NCI-H1417 (cell line): ENCODE measurements around the gene CSK.

ENCODE experiments used
- DNase-seq, 3 experiments: peaks; one replicate each; lab custom pipeline; 2025; lab: John Stamatoyannopoulos, UW

The CSK gene

DNA sequence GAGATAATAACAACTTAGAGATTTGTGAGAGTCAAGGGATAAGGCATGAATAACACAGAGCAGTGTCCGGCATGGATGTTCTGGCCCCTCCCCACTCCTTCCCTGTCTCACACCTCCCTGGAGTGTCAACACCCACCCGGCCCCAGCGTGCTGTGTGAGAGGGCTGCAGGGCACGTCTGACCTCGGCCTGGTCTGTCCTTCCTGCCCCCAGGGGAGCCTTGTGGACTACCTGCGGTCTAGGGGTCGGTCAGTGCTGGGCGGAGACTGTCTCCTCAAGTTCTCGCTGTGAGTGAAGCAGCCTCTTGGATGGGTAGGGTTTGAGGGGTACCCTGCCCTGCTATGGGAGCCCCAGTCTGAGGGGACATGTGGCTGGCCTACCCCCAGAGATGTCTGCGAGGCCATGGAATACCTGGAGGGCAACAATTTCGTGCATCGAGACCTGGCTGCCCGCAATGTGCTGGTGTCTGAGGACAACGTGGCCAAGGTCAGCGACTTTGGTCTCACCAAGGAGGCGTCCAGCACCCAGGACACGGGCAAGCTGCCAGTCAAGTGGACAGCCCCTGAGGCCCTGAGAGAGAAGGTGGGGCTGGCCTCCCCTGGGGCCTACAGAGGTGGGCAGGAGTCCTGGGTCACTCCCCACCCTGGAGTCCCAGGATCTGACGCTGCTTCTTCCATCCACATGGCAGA, 19.6 kb downstream of the CSK start:
- no peak for DNase-seq

DNA sequence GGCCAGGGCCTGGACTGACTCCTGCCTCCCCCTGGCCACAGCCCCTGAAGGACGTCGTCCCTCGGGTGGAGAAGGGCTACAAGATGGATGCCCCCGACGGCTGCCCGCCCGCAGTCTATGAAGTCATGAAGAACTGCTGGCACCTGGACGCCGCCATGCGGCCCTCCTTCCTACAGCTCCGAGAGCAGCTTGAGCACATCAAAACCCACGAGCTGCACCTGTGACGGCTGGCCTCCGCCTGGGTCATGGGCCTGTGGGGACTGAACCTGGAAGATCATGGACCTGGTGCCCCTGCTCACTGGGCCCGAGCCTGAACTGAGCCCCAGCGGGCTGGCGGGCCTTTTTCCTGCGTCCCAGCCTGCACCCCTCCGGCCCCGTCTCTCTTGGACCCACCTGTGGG, 20.4 kb downstream of the CSK start:
- DNase-seq, result no peak

DNA sequence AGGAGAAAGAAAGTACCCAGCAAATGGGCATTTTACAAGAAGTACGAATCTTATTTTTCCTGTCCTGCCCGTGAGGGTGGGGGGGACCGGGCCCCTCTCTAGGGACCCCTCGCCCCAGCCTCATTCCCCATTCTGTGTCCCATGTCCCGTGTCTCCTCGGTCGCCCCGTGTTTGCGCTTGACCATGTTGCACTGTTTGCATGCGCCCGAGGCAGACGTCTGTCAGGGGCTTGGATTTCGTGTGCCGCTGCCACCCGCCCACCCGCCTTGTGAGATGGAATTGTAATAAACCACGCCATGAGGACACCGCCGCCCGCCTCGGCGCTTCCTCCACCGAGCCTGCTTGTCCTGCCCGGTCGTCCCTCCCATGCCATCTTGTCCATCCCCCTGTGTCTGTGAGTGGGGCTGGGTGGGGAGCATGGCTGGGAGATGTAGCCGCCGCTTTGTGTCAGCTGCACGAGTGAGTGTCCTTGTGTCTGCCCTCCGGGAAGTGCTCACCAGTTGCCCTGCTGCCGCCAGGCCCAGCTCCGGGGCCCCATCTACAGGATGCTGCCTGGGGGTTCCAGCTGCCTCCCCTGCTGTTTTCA, 21.1 kb downstream of the CSK start:
- no peak for DNase-seq

DNA sequence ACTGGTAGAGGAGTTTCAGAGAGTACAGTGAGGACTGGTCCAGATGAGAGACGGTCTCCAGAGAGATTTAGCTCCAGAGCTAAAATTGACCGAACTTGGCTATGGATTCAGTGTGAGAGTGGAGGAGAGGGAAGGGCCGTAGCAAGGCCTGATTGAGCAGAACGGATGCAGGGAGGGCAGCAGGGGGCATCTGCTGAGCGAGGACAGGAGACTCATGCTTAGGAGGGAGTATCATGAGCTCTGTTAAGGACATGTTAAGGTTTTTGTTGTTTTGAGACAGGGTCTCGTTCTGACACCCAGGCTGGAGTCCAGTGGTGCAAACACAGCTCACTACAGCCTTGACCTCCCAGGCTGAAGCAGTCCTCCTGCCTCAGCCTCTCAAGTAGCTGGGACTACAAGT, 23.1 kb downstream of the CSK start:
- DNase-seq, result no peak

DNA sequence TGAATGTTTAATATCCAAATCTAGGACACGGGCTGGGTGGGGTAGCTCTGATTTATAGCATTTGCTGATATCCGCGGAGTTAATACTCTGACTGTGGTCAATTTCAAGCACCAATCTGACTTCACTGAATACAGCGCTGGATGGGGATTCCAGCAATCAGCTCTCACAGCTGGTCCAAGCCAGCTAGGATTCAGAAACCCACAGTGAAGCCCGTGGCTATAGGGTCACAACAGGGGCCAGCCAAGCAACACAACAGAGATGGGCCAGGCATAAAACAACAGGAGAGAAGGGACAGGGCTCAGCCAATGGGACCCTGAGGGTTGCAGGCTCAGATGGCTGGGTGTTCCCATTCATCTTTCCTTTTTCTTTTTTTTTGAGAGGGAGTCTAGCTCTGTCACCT, 25.4 kb downstream of the CSK start:
- no peak for DNase-seq

DNA sequence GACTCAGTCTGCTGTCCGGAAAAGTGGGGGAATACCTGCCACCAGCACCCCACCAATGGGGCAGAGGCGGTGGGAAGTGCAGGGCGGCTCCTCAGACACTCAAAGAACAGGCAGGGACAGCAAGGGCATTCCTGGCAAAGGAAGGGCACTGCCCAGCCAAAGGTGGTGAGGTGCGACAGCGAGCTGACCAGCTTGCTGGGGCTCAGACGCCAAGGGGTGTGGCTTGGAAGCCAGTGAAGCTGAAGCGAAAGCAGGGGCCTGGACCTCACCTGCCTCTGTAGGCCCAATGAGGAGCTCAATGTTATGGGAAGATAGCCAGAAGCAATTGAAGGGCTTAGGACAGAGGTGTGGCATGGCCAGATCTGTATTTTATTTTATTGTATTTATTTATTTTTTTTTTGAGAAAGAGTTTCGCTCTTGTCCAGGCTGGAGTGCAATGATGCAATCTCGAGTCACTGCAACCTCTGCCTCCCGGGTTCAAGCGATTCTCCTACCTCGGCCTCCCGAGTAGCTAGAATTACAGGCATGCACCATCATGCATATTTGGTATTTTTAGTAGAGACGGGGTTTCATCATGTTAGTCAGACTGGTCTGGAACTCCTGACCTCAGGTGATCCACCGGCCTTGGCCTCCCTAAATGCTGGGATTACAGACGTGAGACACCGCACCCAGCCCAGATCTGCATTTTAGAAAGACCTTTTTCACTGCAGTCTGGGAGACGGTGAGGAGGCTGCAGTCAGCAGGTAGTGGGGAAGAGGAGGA, 26.4 kb downstream of the CSK start:
- DNase-seq, result no peak

DNA sequence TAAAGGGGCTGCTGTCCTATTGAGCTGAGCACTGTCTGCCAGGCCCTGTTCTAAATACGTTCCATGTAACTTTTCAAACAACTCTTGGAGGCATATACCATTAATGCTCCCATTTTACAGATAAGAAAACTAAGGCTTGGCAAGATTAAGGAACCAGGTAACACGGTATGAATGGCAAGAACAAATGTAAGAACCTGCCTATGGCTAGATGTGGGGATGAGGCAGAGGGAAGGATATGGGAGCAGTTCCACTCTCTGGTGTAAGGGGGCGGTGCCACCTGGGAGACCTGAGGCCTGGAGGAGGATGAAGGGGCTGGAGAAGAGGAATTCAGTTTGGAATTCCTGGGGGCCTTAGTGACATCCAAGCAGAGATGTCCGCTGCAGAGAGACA, 27.0 kb downstream of the CSK start:
- DNase-seq, result no peak

DNA sequence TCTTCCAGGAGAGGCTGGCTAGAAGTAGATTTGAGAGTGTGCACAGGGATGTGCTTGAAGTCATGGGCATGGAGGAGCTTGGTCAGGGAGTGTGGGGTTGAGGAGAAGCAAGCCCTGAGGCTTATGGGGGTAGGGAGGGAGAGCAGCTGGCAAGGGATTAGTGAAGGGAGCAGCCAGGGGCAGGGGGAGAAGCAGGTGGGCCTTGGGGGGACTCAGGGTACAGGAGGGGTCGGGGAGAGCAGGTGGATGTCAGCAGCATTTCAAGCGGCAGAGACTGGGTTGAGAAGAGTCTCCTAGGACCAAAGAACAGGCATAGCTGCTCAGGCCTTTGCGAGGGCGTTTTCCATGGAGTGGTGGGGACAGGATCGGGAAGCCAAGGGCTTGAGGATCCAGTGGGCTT, 27.4 kb downstream of the CSK start:
- no peak for DNase-seq

DNA sequence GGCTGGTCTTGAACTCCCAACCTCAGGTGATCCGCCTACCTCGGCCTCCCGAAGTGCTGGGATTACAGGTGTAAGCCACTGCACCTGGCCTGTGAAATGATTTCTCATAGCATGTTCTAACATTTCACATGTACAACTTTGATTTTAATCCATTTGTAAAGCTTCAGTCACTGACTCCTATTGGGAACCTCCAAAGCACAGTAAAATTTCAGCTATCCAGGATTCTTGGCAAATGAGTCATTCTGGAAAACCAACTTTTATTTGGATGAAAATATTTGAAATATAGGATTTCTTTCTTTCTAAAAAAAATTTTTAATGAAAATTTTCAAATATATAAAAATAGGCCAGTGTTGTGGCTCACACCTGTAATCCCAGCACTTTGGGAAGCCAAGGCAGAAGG, 28.1 kb downstream of the CSK start:
- DNase-seq, result no peak

DNA sequence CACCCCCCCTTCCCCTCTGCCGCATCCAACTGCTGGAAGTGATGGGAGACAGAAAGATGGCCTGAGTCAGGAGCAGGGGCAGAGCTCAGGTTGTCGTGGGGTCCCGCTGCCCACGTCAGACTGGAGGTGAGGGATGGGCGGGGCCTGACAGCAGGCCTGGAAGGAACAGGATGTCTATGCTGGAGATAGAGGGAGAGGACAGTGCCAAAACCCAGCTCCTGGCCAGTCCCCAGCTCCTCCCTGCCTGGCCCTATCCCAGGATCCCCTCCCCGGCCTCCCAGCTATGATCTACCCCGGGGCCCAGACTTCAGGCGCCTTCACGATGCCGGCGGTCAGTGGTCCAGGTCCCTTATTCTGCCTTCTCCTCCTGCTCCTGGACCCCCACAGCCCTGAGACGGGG, 30.7 kb downstream of the CSK start, which contains the start of gene LMAN1L:
LMAN1L (plus strand) TSS at position 303 of the 400 bp plus-strand sequence; CDS start at position 323, 20 bp downstream.
- no peak for DNase-seq

DNA sequence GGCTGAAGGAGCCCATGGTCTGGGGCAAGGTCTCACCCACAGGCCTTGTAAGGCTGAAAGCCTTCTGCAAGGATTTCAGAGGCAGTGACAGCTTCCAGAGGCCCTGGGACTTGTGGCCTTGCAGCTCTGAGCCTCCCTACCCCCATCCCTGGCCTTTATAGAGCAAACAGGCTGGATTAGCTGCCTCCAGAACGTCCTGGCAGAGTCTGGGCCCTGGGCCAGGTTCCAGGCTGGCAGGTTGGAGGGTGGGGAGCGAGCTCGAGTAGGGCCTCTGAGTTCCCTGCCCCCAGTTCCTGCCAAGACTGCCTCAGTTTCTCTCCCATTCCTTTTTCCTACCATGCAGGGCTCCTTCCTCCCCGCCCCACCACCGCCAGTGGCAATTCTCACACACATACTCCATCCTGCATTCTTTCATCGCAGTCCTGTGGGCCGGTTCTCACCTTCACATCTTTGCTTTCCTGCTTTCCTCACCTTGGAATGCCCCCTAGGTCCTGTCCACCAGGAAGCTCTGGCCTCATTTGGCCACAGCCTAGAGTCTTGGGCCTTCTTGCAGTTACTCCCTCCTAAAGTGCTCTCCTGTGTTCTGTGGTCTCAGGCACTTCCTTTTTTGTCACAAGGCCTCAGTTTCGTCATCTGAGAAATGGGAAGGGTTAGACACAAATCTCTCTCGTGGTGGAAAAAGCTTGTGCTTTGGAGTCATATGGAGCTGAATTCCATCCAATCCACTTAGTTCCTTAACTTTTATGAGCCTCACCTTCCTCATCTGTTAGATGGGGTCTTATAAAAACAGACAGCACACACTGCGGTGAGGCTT, 33.4 kb downstream of the CSK start:
- no peak for DNase-seq

DNA sequence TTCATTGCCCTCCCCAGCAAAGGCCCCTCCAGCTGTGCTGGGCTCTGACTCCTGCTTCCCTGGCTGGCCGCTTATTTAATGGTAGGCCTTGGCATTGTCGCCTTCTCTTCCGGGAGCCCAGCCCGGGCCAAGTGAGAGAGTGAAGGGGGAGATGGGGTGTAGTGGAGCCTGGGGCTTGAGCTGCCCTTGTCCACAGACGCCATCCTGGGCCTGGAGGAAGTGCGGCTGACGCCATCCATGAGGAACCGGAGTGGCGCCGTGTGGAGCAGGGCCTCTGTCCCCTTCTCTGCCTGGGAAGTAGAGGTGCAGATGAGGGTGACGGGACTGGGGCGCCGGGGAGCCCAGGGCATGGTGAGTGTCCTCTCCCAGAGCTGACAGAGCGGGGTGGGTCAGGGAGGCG, 34.1 kb downstream of the CSK start:
- DNase-seq, result no peak

DNA sequence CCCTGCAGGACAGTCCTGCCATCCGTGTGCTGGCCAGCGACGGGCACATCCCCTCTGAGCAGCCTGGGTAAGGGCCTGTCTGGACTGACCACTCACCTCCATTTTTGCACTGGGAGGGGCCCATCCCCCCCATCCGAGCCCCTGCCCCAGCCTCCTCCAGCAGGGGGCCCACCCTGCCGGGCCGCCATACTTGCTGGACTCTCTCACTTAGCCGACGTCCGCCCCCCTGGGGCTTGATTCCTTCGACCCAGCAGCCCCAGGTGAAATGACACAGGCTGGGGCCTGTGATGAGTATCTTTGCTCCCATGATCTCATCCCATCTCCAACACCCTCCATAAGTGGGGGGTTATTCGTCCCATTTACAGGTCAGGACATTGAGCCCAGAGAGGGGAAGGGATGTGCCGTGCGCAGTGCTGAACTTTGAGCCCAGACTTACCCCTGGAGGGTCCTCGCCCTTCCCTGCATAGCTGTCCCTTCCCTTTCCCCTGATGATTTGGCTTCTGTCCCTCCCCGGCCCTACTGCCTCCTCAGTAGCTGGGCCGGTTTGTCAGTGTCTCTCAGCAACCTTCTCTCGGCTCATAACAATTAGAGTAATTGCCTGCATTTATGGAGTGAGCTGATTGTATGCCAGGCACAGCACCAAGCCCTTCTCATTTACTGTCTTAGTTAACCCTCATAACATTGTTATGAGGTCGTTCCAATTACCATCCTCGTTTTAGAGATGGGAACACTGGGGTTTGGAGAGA, 34.9 kb downstream of the CSK start:
- peak in 2 of 3 experiments; percentile 54 to 81 for DNase-seq

DNA sequence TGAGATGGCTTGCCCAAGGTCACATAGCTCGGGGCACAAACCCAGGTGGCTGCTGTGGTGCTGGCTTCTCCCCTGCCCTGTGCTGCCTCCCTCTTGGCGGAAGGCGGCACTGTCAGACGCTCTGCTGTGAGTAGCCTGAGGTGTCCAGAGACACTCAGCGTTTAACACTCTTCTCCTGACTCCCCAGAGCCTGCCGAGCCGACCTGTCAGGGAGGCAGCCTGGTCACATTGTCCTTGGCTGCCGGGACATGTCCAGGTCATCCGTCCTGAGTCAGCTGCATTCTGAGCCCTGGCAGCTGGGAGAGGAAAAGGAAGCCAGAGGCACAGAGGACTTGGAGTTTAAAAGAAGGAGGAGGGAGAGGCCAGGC, 35.5 kb downstream of the CSK start:
- DNase-seq, result peak in 2 of 3 experiments; percentile 54 to 81

DNA sequence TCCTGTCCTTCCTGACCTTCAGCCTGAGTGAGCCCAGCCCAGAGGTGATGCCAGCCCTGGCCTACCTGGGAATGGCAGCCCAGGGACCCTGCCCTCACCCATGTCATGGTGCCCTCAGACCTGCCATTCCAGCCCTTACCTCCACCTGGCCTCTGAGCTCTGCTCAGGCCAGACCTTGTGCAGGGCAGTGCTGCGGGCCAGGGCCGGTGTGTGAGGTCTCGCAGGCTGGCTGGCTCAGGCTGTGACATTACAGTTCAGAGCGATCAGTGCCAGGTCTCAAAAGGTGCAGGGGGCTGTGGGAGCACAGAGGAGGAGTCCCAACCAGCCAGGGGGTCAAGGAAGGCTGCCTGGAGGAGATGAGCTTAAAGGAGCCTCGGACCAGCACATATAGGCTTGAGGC, 38.2 kb downstream of the CSK start:
- DNase-seq, result no peak

DNA sequence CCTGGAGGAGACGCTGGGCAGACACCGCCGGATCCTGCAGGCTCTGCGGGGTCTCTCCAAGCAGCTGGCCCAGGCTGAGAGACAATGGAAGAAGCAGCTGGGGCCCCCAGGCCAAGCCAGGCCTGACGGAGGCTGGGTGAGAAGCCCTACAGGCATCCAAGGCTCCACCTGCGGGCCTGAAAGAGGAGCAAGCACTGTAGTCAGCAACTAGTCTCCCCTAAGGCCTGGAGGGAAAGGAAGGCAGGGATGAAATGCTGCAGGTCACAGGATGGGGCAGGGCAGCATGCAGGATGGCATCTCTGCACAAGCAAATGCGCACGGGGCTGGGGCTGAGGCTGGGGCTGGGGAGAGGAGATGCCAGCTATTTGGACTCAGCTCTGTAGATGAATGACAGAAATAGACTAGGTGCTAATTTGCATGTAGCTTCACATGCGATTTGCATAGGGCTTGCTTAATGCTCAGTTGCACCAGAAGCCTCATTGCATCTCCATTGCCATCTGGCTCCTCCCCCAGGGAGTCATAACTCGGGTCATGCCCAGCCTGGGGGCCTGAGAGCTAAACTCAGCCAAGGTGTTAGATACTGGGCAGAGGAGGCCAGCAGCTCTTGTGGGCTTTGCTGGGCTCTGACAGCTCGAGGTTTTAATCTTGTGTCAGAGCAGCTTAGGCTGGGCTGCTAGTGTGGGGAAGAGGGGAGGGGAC, 39.4 kb downstream of the CSK start:
- peak in 1 of 3 experiments; percentile 54 for DNase-seq

DNA sequence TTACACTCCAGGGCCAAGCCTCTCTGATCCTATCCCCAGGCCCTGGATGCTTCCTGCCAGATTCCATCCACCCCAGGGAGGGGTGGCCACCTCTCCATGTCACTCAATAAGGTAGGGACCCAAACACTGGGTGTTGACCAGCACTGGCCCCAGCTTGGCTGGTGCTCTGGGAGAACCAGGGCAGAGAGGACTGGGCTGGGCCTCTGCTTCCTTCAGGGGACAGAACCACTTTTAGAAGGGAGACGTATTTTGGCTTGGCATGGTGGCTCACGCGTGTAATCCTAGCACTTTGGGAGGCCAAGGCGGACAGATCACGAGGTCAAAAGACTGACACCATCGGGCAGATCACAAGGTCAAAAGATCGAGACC, 39.9 kb downstream of the CSK start:
- no peak for DNase-seq

DNA sequence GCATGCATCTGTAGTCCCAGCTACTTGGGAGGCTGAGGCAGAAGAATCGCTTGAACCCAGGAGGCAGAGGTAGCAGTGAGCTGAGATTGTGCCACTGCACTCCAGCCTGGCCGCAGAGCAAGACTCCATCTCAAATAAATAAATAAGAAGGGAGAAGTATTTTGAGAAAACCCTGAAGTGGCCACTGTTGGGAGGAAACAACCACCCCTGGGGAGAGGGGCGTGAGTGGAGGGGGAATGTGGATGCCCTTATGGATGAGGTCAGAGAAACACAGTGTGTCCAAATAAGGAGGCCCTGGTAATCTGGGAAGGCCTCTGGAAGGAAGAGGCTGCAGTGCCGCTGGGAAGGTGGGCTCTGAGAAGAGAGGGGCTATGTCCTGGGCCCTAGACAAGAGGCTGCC, 40.4 kb downstream of the CSK start:
- DNase-seq, result no peak

DNA sequence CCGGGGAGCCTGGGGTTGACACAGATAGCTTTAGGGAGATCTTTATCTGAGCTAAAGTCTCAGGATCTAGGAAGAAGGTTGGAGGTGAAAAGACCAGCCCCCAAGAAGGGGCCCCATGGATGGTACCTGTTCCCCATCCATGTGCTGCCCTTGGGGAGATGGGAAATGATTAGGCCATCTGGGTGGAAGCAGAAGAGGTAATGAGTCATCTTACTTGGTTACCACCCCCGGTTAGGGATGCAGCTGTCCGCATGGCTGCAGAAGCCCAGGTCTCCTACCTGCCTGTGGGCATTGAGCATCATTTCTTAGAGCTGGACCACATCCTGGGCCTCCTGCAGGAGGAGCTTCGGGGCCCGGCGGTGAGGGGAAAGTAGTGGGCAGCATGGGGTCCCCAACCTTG, 41.4 kb downstream of the CSK start:
- DNase-seq, result no peak

DNA sequence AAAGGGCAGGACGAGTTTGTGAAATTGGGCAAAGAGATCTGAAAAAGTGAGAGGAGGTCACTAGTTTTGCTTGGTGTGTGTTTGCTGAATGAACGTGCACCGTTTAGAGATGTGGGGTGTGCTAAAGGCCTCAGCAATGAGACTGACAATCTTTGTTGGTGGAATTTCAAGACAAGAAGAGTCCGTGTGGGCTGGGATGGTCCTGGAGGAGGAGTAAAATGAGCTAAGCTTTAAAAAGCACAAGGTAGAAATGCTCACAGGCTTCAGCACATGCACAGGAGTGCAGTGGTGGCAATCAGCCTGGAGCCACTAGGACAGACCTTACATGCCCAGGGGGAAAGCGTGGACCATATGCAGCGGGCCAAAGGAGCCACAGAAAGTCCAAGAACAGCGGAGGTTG, 43.1 kb downstream of the CSK start:
- no peak for DNase-seq

DNA sequence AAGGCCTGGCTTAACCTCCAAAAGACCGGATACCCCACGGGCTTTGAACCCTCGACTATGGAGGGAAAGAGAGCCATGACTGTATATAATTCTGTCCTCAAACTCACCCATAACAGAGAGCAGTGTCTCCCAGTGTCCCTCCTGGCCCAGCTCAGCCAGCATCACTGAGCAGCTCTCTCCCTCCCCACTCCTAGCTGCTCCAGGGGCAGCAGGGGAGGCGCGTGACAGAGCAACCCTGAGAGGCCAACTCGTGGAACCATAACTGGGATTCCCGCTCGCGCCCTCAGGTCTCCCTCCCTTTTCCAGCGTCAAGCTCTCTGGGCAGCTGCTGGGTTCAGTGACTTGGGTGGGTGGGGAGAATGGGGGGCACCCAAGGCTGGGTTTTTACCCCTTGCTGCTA, 44.0 kb downstream of the CSK start:
- peak in 2 of 3 experiments; percentile 43 to 61 for DNase-seq
